HG02610 (cell line): Measurements from ENCODE around the gene CHRDL1.
A peak's percentile ranks its signal among the peaks of the same experiment; 100 is the strongest.

Experiments used
- ATAC-seq: cut with Tn5 transposase; IDR thresholded peaks from one replicate; pipeline ENCODE4 v1.9.1; 2021; ENCODE audit warnings: mild to moderate bottlenecking, moderate library complexity; ENCODE audit not compliant: unreplicated experiment

Gene CHRDL1

GRCh38 chrX:110743679-110744340 is 51.8 kb downstream of the CHRDL1 start:
- no peak for ATAC-seq

GRCh38 chrX:110741213-110741796 is 54.3 kb downstream of the CHRDL1 start:
- no peak for ATAC-seq

- ATAC-seq = no peak
These were observed 60.6 kb downstream of the CHRDL1 start for GRCh38 chrX:110734894-110735541.

GRCh38 chrX:110734271-110734670 is 61.3 kb downstream of the CHRDL1 start:
- no peak for ATAC-seq

GRCh38 chrX:110733166-110733565 is 62.5 kb downstream of the CHRDL1 start:
- ATAC-seq = no peak

GRCh38 chrX:110732266-110732665 is 63.4 kb downstream of the CHRDL1 start:
- no peak for ATAC-seq

- no peak for ATAC-seq
These were observed 71.8 kb downstream of the CHRDL1 start for GRCh38 chrX:110723844-110724243.

GRCh38 chrX:110722135-110722534 is 73.5 kb downstream of the CHRDL1 start:
- no peak for ATAC-seq

GRCh38 chrX:110713666-110714065 is 82.0 kb downstream of the CHRDL1 start:
- no peak for ATAC-seq

- no peak for ATAC-seq
These were observed 89.2 kb downstream of the CHRDL1 start for GRCh38 chrX:110706446-110706845.

GRCh38 chrX:110703641-110704040 is 92.0 kb downstream of the CHRDL1 start:
- no peak for ATAC-seq

- peak; percentile 45 for ATAC-seq
These were observed 96.5 kb downstream of the CHRDL1 start for GRCh38 chrX:110699109-110699508.

- ATAC-seq = peak; percentile 82
These were observed 96.9 kb downstream of the CHRDL1 start for GRCh38 chrX:110698696-110699095.

- no peak for ATAC-seq
These were observed 102.8 kb downstream of the CHRDL1 start for GRCh38 chrX:110692866-110693265.

GRCh38 chrX:110691446-110691845 is 104.2 kb downstream of the CHRDL1 start:
- ATAC-seq = no peak

GRCh38 chrX:110684653-110685052 is 111.0 kb downstream of the CHRDL1 start:
- no peak for ATAC-seq

GRCh38 chrX:110683925-110684324 is 111.7 kb downstream of the CHRDL1 start:
- no peak for ATAC-seq

GRCh38 chrX:110678591-110678990 is 117.0 kb downstream of the CHRDL1 start:
- no peak for ATAC-seq

GRCh38 chrX:110675886-110676285 is 119.7 kb downstream of the CHRDL1 start:
- no peak for ATAC-seq

GRCh38 chrX:110671068-110671803 is 124.4 kb downstream of the CHRDL1 start:
- ATAC-seq = peak; percentile 95

GRCh38 chrX:110669572-110669971 is 126.0 kb downstream of the CHRDL1 start:
- ATAC-seq = no peak

- ATAC-seq = no peak
These were observed 127.9 kb downstream of the CHRDL1 start for GRCh38 chrX:110667706-110668105.
